Occipital lobe (tissue), 2 donors: Measurements from ENCODE around the gene PLEKHO2. TPM values are rescaled to one million over a fixed set of nuclear protein-coding genes. Genes with fewer than 3 reads are reported as not detected.

Source experiments
- DNase-seq: peaks from one replicate; lab custom pipeline; 2025; lab: John Stamatoyannopoulos, UW
- total RNA-seq: library from RNA; depleted of rRNA; stranded (reverse); fragments of >200 nt; gene quantifications from one replicate; pipeline ENCODE4 v1.2.3, GENCODE V29; 2014

PLEKHO2 gene
- total RNA-seq, 1 donor from 2014 or later: 6.7 TPM

DNA sequence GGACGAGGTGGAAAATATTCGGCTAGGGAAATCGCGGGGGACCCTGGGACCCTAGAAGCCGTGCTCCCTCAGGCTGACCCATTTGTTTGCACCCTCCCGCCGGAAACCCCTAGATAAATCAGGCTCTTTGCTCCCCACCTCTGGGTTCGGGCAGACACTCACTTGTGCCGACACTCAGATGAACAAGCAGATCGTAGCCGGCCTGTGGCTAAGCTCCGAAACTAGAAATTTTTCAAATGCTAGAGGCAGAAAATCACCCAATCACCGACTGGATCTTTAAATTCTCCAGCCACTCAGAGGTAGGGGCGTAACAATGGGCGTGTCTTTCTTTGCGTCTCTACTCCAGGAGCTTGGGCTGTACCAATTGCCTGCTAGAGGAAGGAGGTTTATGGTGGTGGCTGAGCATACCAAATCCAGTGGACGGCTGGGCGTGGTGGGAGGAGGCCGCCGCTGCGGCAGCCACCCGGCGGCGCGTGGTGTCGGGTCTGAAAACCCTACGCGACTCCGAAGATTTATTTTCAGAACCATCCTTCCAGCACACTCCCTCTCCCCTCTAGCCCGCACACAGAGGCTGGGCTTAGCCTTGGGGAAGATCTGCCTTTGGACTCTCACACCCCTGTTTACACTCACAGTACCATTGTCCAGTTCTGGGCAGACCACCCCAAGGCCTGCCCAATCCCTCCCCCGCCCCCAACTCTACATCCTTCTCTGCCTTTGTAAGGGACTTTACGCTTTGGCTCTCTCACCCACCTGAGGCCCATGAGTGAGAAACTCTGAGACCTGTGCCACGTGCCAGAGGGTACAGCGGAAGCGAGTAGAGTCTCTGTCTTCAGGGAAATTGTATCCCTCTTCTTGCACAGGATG, 16.1 kb upstream of the PLEKHO2 start, which contains the start of gene PIF1:
Gene PIF1, minus strand, starts transcription at position 217 of the 864 bp plus-strand sequence. CDS start 1,312 bp downstream, outside the sequence.
- DNase-seq: peak; percentile 83

DNA sequence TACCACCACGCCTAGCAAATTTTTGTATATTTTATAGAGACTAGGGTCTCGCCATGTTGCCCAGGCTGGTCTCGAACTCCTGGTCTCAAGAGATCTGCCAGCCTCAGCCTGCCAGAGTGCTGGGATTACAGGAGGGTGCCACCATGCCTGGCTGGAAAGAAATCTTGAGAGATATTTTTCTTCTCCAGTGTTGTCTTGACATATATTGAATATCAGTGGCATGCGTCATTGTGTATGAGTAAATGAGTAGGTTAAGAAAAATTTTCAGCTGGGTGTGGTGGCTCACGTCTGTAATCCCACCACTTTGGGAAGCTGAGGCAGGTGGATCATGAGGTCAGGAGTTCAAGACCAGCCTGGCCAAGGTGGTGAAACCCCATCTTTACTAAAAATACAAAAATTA, 12.7 kb upstream of the PLEKHO2 start:
- no peak for DNase-seq

DNA sequence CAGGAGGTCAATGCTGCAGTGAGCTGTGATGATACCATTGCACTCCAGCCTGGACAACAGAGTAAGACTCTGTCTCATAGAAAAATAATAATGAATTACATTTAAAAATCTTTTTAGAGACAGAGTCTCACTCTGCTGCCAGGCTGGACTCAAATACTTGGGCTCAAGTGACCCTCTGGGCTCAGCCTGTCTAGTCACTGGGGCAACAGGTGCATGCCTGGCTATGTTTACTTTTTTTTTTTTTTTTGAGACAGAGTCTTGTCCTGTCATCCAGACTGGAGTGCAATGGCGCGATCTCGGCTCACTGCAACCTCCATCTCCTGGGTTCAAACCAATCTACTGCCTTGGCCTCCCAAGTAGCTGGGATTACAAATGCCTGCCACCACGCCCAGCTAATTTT, 8.0 kb upstream of the PLEKHO2 start:
- DNase-seq: no peak

DNA sequence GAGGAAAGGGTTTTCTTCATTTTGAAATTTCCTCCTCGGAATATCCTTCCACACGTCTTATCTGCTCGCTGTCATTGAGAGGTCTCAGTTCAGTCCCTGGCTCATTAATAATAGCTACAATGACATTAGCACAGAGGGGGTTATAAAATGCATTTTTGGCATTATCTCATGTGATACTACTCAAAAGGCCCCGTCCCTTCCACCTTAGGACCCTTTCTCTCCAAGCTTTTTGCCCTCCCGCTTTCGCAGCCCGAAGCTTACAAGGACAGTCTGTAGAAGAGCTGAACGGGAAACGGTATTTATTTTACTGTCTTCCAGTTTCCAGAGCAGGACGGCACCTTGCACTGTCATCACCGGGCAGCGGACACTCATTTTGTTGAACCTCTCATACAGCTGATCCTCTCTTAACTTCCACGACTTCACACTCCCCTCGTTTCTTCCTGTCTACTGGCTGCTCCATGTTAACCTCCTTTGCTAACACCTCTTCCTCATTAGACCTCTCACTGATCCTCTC, 5.6 kb upstream of the PLEKHO2 start:
- DNase-seq: no peak

DNA sequence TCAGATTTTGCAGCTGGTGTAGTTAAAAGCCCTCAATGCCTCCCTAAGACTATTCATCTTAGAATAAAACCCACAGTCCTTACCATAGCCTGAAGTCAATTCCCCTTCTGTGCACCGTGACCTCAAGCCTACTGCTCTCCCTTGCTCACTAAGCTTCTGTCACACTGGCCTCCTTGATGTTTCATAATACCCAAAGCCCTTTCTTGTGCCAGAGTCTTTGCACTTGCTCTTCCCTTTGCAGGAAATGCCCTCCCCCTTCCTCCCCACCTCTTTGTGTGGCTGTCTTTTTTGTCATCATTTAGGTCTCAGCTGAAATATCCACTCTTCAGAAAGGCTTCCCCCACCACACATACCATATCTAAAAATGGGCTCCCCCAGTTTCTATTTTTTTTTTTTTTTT, 4.2 kb upstream of the PLEKHO2 start:
- no peak for DNase-seq

DNA sequence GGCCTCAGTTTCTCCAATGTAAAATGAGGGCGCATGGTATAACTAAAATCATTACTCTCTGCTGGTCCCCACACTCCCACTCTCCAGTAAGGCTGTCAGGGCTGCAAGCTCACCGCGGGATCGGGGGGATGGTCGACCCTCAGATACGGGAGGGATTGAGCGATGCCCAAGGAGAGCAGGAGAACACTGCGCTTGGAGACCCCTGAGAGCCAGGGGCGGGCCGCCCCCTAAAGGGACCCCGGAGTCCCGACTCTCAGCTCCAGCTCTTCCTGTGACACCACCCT, 713 bp upstream of the PLEKHO2 start:
- DNase-seq: no peak

DNA sequence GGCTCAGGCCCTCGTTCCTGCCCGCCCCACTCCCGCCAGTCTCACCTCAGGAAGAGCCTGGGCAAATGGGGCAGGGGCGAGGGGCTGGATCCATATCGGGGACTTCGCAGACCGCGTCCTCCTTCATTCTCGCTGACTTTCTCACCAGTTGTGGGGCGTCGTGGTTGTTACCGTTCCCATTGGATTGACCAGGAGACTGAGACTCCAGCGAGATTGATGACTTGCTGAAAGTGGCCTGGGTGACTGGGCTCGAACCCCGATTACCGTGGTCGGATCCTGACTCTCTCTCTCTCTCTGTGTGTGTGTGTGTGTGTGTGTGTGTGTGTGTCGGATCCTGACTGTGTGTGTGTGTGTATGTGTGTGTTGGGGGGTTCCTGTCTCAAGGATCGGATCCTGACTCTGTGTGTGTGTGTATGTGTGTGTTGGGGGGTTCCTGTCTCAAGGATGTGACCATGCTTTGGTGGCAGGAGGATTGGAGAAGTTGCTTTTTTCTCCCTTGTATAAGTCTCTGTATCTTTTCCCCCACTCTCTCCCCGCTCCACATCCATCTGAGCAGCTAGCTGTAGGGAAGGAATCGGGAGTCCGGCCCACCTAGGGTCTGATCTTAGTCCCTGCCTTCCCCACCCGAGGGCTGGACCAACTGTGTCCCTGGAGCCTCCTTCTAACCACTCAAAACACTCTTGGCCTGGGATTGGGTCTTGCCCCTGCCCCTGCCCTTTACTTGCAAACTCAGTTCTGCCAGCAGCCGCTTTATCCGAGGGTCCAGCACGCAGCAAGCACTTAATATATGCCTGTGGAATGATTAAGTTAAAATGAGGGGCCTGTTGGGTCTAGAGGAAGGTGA, 603 bp downstream of the PLEKHO2 start:
- DNase-seq: no peak

DNA sequence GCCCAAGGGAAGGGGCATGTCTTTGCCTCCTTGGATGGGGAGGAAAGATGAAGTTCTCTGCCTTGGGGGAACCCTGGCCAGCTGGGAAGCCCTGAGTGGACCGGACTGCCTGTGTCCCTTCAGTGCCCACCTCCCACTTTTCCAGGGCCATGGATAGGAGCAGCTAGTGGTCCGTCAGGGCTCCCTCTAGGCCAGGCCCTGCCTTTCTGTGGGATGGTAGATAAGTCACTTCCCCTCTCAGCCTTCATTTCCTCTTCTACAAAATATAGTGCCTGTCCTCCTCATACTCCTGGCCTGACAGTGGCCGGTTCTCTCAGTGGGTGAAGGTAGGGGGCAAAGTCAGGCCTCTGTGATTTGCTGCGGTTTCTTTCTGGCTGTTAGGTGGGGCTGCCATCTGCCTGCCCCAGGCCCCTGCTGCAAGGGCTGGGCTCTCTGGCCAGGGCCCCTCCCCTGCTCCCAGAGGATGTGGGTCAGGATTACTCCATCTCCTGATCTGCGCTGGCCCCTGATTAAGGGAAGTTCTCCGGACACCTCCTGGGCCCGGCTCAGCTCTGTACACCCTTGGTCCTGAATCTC, 1.4 kb downstream of the PLEKHO2 start:
- DNase-seq: no peak

DNA sequence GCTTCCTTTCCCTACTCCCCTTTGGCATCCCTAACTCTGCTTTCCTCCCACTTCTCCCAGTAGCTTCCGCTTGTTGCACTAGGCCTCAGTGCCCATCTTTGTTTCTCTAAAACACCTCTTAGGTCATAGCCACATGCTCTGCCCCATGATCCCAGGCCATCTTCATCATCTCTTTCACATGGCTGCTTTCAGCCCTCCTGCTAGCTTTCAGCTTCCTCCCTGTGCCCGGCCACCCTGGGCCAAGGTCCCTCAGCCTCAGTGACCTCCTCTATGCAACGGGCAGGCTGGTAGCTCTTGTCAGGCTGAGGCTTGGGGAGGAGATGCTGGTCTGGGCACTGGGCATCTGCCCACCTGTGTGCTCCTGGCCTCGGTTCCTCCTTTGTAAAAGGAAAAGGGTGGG, 2.3 kb downstream of the PLEKHO2 start:
- DNase-seq: no peak

DNA sequence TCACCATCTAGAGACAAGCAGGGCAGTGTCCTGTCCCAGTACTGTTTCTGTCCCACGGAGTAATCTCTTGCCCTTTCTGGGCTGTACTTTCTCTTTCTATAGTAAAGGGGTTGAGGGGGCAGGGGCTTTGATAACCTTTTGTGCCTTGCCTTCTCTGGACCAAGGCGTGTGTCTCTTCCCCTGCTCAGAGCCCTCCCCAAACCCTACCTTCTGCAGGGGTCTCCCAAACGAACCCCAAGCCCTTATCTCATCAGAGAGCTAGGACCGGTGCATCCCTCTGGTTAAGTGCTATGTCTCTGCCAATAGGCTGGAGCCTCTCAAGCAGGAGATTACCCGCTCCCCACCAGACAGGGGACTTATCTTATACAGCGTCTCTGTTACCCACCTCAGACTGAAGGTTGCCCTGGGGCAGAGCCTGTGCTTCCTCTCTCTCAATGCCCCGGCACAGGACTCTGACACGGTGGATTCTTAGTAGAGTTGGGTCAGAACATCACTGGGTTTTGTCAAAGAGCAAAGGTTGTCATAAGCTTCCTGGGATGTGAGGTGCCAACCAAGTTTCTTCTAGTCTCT, 2.9 kb downstream of the PLEKHO2 start:
- no peak for DNase-seq

DNA sequence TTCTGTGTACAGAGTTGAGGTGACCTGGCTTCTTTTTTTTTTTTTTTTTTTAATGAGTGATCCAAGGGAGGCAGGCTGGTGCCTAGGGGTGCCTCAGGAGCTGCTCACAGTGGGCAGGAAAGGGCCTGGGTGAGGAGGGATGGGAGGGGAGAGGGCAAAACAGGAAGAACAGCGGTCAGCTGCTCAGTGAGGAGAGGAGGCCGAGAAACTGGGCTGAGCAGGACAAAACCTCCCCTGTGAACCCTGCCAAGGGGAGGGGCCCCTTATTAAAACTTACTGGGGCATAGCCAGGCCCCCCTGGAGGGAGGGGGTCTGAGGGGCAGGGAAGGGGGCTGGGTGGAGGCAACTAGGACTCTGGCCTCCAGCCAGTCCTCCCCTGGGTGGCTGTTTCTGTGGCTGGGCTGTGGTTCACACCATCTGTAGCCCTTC, 3.5 kb downstream of the PLEKHO2 start:
- peak; percentile 32 for DNase-seq

DNA sequence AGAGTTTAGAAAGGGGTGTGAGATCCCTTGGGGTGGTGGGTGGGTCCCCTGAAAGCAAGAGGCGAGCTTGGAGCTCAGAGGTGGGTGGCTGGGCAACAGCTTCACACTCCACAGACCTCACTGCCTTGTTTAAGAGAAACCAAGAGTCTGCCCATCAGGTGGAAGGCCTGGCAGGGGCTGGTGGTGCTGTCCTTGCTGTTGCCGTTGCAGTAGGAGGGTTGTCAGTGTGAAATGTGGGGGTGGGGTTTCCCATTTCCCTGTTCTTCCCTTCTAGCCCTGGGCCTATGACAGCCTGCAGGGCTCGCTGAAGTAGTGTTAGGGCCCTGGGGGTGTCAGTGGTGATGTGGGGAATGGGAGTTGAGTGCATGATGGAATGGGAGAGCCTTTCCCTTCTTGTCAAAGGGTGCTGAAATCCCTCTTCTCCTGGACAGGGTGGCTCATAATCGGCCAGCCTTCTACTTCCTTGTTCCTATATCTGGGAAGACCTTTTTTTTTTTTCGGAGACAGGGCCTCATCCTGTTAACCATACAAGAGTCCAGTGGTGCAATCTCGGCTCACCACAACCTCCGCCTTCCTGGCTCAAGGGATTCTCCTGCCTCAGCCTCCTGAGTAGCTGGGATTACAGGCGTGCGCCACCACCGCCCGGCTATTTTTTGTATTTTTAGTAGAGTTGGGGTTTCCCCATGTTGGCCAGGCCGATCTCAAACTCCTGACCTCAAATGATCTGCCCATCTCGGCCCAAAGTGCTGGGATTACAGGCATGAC, 4.3 kb downstream of the PLEKHO2 start:
- no peak for DNase-seq

DNA sequence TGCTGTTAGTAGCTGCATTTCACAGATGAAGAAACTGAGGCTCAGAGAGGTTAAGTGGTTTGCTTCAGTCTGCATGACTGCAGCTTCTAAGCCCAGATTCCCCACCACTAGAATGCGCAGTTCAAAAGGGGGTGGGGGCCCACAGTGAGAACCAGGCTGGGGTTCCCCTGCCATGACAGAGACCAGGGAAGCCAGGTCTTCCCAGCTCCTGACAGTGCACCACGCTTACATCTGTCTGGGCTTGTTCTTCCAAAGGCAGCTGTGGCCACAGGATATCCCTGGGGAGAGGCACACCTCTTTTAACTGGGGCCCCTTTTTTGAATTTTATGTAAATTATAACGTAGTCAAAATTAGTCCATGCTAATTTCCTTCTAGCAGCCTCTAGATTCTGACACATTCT, 5.3 kb downstream of the PLEKHO2 start:
- no peak for DNase-seq

DNA sequence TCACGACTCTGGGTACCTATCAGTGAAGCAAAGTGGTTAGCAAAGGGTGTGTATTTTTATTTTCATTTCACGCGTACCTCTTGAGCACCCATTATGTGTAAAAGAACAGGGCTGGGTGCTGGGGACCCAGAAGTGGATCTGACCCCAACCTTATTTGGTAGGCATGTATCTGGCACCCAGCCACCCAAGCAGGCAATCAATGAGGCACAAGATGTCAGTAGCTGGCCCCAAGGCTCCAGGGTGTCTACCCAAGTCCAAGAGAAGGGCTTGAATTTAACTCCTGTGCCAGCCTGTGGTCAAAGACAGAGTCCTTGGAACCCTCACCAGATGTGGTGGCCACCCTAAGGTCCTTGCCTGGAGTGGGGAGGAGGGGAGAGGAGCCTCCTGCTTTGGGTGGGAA, 5.7 kb downstream of the PLEKHO2 start:
- no peak for DNase-seq

DNA sequence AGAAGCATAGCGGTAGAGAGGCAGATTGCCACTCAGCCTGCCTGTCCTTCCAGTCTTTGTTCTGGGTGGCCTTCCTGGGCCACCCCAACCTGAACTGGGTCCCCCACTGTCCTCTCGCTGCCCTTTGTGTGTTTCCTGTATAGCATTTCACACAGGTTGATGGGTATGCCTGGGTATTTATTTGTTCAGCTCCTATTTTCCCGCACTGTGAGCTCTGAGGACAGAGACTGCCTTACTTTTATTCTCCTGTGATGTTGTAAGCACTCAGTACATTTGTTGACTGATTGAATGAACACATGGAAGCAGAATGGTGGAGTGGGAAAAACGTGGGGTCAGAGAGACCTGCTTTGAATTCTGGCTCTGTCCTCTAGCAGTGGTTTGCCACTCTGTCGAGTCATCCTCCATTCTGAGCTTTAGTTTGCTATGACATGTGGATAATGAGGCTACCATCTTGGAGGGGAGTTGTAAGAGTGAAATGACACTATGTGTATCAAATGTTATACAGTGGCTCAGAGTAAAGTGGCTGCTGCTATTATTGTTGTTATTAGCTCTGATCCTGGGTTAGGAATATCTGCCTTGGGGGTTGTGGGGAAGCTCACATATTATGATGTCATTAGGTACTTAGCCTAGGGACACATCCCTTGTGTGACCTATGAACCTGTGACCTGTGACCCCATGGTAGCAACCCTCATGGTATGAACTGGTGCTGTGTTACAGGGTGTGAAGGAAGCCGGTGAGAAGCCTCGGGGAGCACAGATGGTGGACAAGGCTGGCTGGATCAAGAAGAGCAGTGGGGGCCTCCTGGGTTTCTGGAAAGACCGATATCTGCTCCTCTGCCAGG, 6.4 kb downstream of the PLEKHO2 start:
- no peak for DNase-seq

DNA sequence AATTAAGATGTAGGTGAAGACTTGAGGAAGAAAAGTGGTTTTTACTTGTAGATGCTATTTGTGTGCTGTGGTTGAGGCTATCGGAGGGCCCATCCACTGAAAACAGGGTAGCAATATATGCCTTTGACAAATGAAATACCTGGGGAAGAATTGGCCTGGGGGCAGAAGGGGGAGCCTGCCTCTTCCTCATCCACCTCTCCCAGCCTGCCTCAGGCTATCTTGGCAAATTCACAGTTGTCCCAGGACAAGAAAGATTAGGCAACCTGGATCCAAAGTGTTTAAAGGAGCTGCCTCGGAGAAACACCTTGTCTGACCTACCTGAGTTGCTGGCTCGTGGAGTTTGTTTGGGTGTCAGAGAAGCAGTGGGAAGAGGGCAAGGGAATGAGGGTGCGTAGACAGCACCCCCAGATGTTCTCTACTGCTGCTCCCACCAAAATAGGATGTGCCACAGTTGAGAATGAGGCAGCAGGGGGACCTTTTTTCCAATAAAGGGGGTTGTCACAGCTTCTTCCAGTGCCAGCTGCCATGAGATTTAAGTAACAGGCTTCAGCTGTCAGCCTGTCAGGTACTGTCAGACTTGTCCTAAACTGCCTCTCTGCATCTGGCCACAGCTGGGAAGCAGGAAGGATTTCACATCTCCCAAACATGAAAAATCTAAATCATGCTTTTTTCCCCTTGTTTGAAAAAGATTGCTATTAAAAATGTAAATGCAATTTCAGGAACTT, 9.2 kb downstream of the PLEKHO2 start:
- DNase-seq: no peak

DNA sequence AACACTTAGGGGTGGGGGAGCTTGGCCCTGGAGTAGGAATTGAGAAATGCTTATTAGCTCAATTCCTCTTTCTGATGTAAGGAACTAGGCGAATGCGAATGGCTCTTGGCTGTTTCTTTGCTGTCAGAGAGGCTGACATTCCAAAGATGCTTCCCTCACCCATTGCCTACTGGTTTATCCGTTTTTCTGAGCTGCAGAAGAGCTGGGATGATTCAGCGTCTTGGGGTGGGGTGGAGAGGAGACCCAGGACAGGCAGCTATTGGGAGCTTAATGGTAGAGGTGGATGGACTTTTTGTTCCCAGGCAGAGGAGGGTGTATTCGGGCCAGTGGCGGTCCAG, 9.8 kb downstream of the PLEKHO2 start:
- no peak for DNase-seq

DNA sequence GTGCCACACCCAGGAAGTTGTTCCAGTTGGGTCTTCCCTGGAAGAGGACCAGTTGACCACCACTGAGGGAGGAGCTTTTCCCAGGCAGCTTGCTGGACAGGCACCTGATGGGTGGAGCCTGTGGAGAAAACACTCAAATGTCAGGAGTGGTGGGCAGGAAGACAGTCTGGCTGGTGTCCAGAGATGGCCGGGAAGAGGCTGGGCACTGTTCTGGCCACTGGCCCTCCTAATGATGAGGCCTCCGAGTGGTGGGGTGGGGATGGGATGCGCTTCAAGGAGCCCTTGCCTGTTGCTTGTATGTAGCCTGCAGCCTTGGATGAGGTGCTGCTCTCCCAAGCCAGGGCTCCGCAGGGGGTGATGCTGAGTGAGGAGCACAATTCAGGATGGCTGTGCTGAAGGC, 12.3 kb downstream of the PLEKHO2 start:
- no peak for DNase-seq

DNA sequence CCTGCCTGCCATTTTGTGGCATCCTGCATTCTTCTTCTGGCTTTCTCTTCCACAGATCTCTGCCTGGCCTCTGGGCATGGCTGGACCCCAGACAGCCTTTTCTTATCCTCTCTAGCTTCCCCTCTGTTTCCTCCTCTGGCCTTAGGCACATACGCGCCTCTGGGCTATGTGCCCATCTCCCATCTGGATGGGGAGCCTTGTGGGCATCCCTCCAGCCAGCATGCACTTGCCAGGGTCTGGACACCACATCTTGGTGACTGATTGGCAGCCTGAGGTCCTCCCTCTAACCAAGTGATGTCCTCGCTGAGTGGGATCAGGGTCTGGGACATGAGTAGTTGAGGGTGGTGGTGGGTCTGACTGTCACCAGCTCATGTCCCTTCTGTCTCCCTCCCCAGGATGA, 12.8 kb downstream of the PLEKHO2 start:
- DNase-seq: no peak
